Gastroesophageal sphincter (tissue), 4 donors: ENCODE results near the gene HILPDA. TPM values are rescaled to one million over a fixed set of nuclear protein-coding genes. Genes with fewer than 3 reads are reported as not detected.
"Not testable (repeated sequence)": the region's sequence is repeated elsewhere in the genome, so short reads cannot be mapped to it uniquely, and the experiment has no call there.

Source experiments
- ATAC-seq: fragments of 150-250 bp; one replicate; pipeline ENCODE4 v1.9.1; 2016; ENCODE audit warnings: mild to moderate bottlenecking, moderate library complexity
- H3K27ac ChIP-seq, 4 donors: fragments of 200-600 bp; sonication (generic) in 3 of 4; 1 replicate in 3 of 4; 2 replicates in 1 of 4; pipeline ENCODE4 v1.5.1; 2016 to 2019
- H3K27me3 ChIP-seq: fragments of 200-600 bp; sonication (generic); one replicate; pipeline ENCODE4 v1.5.1; 2019
- H3K36me3 ChIP-seq, 2 donors: fragments of 200-600 bp; sonication (generic); one replicate each; pipeline ENCODE4 v1.5.1; 2019; ENCODE audit warnings: control low read depth in 1 of 2
- H3K4me1 ChIP-seq, 3 donors: fragments of 200-600 bp; sonication (generic); 1 replicate in 2 of 3; 2 replicates in 1 of 3; pipeline ENCODE4 v1.5.1; 2016 to 2019; ENCODE audit warnings: control low read depth in 2 of 3
- H3K4me3 ChIP-seq, 2 donors: fragments of 200-600 bp; sonication (generic); one replicate each; pipeline ENCODE4 v1.5.1; 2019; ENCODE audit warnings: mild to moderate bottlenecking in 1 of 2, moderate library complexity in 1 of 2
- H3K9me3 ChIP-seq, 3 donors: fragments of 200-600 bp; sonication (generic); one replicate each; pipeline ENCODE4 v1.5.1; 2017 to 2019; ENCODE audit warnings: control low read depth in 2 of 3
- EP300 ChIP-seq: sonication (generic); formaldehyde crosslinking; IDR thresholded peaks from one replicate; pipeline ENCODE4 v1.6.1; 2017; ENCODE audit warnings: antibody characterized with exemption, mild to moderate bottlenecking
- POLR2A ChIP-seq, 2 donors: fragments of 450-650 bp; IDR thresholded peaks; one replicate each; pipeline ENCODE4 v1.6.1; 2017; ENCODE audit warnings: antibody characterized with exemption in 2 of 2, mild to moderate bottlenecking in 2 of 2, moderate library complexity in 1 of 2
- POLR2AphosphoS5 ChIP-seq: sonication (generic); formaldehyde crosslinking; IDR thresholded peaks from one replicate; pipeline ENCODE4 v1.6.1; 2017; ENCODE audit warnings: antibody characterized with exemption
- WGBS, 2 donors: methylation state at CpG; one replicate each; pipeline ENCODE4 v1.1.5; 2018; ENCODE audit warnings: low coverage in 1 of 2; 5-methylcytosine and 5-hydroxymethylcytosine counted together
- small RNA-seq, 4 donors: library from RNA; depleted of rRNA; stranded (forward); fragments of <200 nt; gene quantifications; one replicate each; pipeline ENCODE3, GENCODE V24; 2016
- total RNA-seq, 4 donors: library from RNA; depleted of rRNA; stranded (reverse); fragments of >200 nt; gene quantifications; one replicate each; pipeline ENCODE4 v1.1.0, GENCODE V29; 2016
- TF ChIP-seq, protein P1 (sequence below), 4 experiments: fragments of 200-600 bp in 2 of 4; fragments of 450-650 bp in 2 of 4; sonication (generic) in 1 of 4; IDR thresholded peaks; one replicate each; pipeline ENCODE4 v1.5.1; 2017 to 2019; ENCODE audit warnings: antibody characterized with exemption in 4 of 4, mild to moderate bottlenecking in 2 of 4, moderate library complexity in 2 of 4

Gene HILPDA
- total RNA-seq, 4 donors from 2014 or later = 2.8 to 19.0 (median 6.6) TPM

DNA sequence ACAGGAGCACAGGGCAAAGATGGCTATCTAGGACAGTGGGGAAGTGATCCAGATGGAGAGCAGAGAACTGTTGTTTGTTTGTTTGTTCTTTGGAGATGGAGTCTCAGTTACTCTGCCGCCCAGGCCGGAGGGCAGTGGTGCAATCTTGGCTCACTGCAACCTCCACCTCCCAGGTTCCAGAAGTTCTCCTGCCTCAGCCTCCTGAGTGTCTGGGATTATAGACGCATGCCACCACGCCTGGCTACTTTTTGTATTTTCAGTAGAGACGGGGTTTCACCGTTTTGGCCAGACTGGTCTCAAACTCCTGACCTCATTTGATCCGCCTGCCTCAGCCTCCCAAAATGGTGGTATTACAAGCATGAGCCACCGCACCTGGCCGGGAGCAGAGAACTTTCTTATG lies 41.7 kb downstream of the HILPDA start:
- Histone ChIP-seq H3K27ac (no peak overlapping the region), H3K4me1 (no peaks in the 10 kb centered on the region), H3K4me3 (no peak overlapping the region), H3K27me3 (no peaks in the 10 kb centered on the region), H3K36me3 (peaks cover 0 to 97% of the 10 kb centered on the region in 2 donors), H3K9me3 (no peaks in the 10 kb centered on the region)
- TF ChIP-seq POLR2A (IDR thresholded peaks at IDR 0.05) = no peak
- no peak for TF ChIP-seq EP300
- TF ChIP-seq, protein P1, sequence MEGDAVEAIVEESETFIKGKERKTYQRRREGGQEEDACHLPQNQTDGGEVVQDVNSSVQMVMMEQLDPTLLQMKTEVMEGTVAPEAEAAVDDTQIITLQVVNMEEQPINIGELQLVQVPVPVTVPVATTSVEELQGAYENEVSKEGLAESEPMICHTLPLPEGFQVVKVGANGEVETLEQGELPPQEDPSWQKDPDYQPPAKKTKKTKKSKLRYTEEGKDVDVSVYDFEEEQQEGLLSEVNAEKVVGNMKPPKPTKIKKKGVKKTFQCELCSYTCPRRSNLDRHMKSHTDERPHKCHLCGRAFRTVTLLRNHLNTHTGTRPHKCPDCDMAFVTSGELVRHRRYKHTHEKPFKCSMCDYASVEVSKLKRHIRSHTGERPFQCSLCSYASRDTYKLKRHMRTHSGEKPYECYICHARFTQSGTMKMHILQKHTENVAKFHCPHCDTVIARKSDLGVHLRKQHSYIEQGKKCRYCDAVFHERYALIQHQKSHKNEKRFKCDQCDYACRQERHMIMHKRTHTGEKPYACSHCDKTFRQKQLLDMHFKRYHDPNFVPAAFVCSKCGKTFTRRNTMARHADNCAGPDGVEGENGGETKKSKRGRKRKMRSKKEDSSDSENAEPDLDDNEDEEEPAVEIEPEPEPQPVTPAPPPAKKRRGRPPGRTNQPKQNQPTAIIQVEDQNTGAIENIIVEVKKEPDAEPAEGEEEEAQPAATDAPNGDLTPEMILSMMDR (IDR thresholded peaks at IDR 0.05) = no peak
- no peak for TF ChIP-seq POLR2AphosphoS5
- no peak for ATAC-seq
- WGBS, 2 donors = 70 to 86% methylated on average over 2 of the region's 9 CpGs

DNA sequence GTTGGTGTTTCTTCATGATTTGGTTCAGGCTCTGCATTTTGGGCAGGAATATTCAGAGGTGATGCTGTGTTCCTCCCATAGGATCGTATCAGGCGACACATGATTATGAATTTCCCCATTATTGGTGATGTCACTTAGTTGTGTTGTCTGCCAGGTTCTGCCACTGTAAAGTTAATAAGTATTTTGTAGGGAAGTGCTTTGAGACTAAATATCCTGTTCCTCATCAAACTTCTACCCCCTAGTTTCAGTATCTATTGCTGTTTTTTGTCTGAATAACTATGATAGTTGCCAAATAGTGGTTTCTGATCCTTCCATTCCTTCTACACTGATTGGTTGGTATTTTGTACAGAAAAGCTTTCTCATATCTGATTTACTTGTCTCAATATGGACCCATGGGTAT lies 49.7 kb downstream of the HILPDA start:
- not testable (repeated sequence) for H3K27me3 ChIP-seq, H3K4me1 ChIP-seq, H3K9me3 ChIP-seq, H3K27ac ChIP-seq, ATAC-seq, H3K4me3 ChIP-seq
- WGBS, 2 donors = 93% methylated on average over 2 of the region's 2 CpGs; no CpG with 5 or more reads in 1 of the 2 donors
- peaks cover 0 to 37% of the 10 kb centered on the region in 2 donors for H3K36me3 ChIP-seq

DNA sequence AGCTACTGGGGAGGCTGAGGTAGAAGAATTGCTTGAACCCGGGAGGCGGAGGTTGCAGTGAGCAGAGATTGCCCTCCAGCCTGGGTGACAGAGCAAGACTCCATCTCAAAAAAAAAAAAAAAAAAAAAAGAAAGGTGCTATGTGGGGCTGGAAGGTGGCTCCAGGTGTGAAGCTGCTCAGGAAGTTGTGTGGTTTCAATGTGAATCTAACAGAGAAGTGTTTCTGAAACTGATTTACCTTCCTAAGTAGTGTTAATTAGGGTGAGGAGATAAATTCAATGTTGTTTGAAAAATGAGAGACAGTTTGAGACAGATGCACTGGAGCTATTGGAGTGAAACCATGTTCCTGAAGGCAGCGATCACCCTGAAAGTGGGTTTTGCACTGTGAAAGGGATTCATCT lies 51.1 kb downstream of the HILPDA start:
- H3K27me3 ChIP-seq, H3K27ac ChIP-seq, H3K4me1 ChIP-seq, H3K4me3 ChIP-seq, ATAC-seq, H3K9me3 ChIP-seq: not testable (repeated sequence)
- peaks cover 0 to 23% of the 10 kb centered on the region in 2 donors for H3K36me3 ChIP-seq
- WGBS, 2 donors = 83 to 97% methylated on average over 1 to 3 of the region's 3 CpGs

DNA sequence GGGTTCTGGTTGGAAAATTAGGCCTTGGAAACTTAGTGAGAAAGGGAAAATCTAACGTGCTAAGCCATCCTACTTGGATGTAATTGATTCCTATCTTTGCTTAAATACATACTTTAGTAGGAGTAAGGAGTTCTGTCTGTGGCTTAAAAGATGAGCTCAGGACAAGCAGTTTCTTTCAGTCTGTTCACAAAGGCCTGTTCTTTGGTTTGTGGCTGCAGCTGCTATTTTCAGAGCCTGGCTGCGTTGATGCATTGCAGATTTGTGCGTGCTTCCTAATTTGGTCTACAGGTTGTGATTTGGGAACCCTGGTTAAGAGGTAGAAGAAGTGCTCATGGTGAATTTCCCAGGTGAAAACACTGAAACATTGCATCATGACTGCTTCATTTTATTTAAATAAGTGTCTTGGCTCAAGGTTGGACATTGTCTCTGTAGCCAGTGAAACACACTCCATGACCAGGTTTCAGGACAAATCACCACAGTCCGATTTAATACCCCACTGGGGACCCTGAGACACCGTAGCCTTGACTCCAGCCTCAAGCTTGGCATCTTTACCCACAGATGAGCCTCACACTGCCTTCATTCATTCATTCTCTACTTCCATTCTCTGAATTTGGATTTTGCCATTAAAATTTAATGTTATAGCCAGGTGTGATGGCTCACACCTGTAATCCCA lies 51.8 kb downstream of the HILPDA start:
- H3K27ac ChIP-seq, H3K27me3 ChIP-seq, H3K9me3 ChIP-seq, ATAC-seq, H3K4me3 ChIP-seq, H3K4me1 ChIP-seq: not testable (repeated sequence)
- 49 to 80% methylated on average over 3 to 5 of the region's 5 CpGs for WGBS, 2 donors
- H3K36me3 ChIP-seq = peaks cover 0 to 19% of the 10 kb centered on the region in 2 donors

Small RNAs within 50 kb of the gene (small RNA-seq; reads per million reads assigned to genes)
- gene AC010655.1 = 0 reads per million in 4 donors
- gene AC010655.2 = 0 reads per million in 4 donors
- gene RF00017 = 0 reads per million in 4 donors
- 0 reads per million in 4 donors for gene RNU7-54P

Other genes with a start within 250 kb of the HILPDA start
- 1 to 10 TPM in 1 of 4 donors, under 1 TPM in 1, not detected in 2; 0.15 to 6.6 TPM for gene LEP, start 214.6 kb upstream of the HILPDA start, total RNA-seq
- gene RBM28, start 112.0 kb upstream of the HILPDA start, total RNA-seq = 10 to 100 TPM; 12.7 to 27.1 (median 19.5) TPM
- gene PRRT4, start 94.2 kb upstream of the HILPDA start, total RNA-seq = 1 to 10 TPM in 1 of 4 donors, under 1 TPM in 3; 0.40 to 1.2 (median 0.82) TPM
- gene IMPDH1, start 45.9 kb upstream of the HILPDA start, total RNA-seq = 10 to 100 TPM; 36.9 to 87.1 (median 43.3) TPM
- gene METTL2B, start 20.9 kb downstream of the HILPDA start, total RNA-seq = 10 to 100 TPM; 20.4 to 29.8 (median 27.1) TPM
- gene GARIN1A, start 216.4 kb downstream of the HILPDA start, total RNA-seq = 1 to 10 TPM in 3 of 4 donors, under 1 TPM in 1; 0.25 to 1.5 (median 1.3) TPM